Body of pancreas (tissue), 4 donors: ENCODE measurements around the gene MRFAP1L1. TPM values are rescaled to one million over a fixed set of nuclear protein-coding genes. Genes with fewer than 3 reads are reported as not detected.
A peak's percentile ranks its signal among the peaks of the same experiment; 100 is the strongest.

ENCODE experiments used
- ATAC-seq: fragments of 150-250 bp; one replicate; pipeline ENCODE4 v1.9.1; 2016
- DNase-seq, 4 donors: peaks; one replicate each; pipeline ENCODE4 v3.0.0-alpha.2; 2019
- H3K27ac ChIP-seq, 4 donors: fragments of 200-600 bp; sonication (generic); 1 replicate in 3 of 4; 2 replicates in 1 of 4; pipeline versions ENCODE4 v1.5.1 to v1.6.1; 2016 to 2019; ENCODE audit warnings: mild to moderate bottlenecking in 1 of 4, mixed read lengths in 1 of 4, moderate library complexity in 1 of 4
- H3K27me3 ChIP-seq, 2 donors: fragments of 200-600 bp; sonication (generic); one replicate each; pipeline ENCODE4 v1.6.0; 2016; ENCODE audit warnings: mild to moderate bottlenecking in 1 of 2
- H3K36me3 ChIP-seq, 2 donors: fragments of 200-600 bp; sonication (generic); replicated peaks in 1 of 2; 2 replicates each; pipeline ENCODE4 v1.5.1; 2016; ENCODE audit warnings: low read depth in 2 of 2; ENCODE audit not compliant: insufficient read depth in 1 of 2
- H3K4me1 ChIP-seq: fragments of 200-600 bp; sonication (generic); one replicate; pipeline ENCODE4 v1.6.0; 2016
- H3K4me3 ChIP-seq, 2 donors: fragments of 200-600 bp; sonication (generic); 1 replicate in 1 of 2; 2 replicates in 1 of 2; pipeline ENCODE4 v1.5.1; 2016 to 2019
- H3K9me3 ChIP-seq, 3 donors: fragments of 200-600 bp; sonication (generic); 1 replicate in 2 of 3; 2 replicates in 1 of 3; pipeline ENCODE4 v1.5.1; 2016
- POLR2A ChIP-seq, 3 donors: fragments of 450-650 bp; IDR thresholded peaks; one replicate each; pipeline ENCODE4 v1.6.1; 2016; ENCODE audit warnings: antibody characterized with exemption in 3 of 3, mild to moderate bottlenecking in 2 of 3
- WGBS, 2 donors: methylation state at CpG; one replicate each; pipeline ENCODE4 v1.1.5; 2017; 5-methylcytosine and 5-hydroxymethylcytosine counted together
- intact Hi-C: fragments of 100-400 bp; cut with DNase I; formaldehyde crosslinking; loops from one replicate; pipeline ENCODE4 v1.15.1; 2023
- total RNA-seq, 2 donors: library from RNA; depleted of rRNA; stranded (reverse); fragments of >200 nt; gene quantifications; one replicate each; pipeline ENCODE4 v1.1.0, GENCODE V29; 2016
- TF ChIP-seq, protein P1 (sequence below), 7 experiments: fragments of 450-650 bp in 4 of 7; fragments of 200-600 bp in 3 of 7; sonication (generic) in 3 of 7; IDR thresholded peaks; one replicate each; pipeline ENCODE4 v1.5.1; 2016 to 2019; ENCODE audit warnings: antibody characterized with exemption in 7 of 7

Gene MRFAP1L1
- total RNA-seq, 2 donors from 2014 or later = 34.3 to 44.1 TPM

DNA sequence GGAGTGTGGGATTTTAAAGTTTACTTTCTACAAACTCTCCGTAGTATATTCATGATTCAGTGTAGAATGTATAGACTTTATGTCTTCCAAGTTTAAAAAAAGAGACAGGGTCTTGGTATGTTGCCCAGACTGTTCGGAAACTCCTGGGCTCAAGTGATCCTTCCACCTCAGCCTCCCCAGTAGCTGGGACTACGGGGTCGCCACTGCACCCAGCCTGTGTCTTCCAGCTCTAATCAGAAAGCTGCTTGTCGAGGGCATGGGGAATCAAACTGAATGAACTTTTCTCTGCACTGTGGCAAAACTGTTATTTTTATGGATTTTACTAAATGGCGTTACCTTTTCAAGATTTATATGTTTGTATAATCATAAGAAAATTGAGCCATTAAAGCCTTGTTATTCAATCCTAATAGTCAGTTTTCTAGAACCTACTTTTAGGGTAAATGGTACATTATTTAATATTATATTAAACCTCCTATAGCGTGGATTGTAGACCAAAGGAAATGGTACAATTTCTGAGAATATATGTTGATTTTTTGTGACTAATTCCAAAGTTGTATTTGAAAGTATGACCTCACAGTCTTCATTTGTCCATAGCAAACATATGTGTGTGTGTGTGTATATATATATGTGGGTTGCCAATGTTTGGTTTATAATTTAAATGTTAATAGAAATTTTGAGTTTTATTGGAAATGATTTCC lies 7.4 kb upstream of the MRFAP1L1 start:
- peak overlapping the region in 3 of 4 donors; percentile 84 to 94 (median 93) for H3K27ac ChIP-seq
- TF ChIP-seq, protein P1, sequence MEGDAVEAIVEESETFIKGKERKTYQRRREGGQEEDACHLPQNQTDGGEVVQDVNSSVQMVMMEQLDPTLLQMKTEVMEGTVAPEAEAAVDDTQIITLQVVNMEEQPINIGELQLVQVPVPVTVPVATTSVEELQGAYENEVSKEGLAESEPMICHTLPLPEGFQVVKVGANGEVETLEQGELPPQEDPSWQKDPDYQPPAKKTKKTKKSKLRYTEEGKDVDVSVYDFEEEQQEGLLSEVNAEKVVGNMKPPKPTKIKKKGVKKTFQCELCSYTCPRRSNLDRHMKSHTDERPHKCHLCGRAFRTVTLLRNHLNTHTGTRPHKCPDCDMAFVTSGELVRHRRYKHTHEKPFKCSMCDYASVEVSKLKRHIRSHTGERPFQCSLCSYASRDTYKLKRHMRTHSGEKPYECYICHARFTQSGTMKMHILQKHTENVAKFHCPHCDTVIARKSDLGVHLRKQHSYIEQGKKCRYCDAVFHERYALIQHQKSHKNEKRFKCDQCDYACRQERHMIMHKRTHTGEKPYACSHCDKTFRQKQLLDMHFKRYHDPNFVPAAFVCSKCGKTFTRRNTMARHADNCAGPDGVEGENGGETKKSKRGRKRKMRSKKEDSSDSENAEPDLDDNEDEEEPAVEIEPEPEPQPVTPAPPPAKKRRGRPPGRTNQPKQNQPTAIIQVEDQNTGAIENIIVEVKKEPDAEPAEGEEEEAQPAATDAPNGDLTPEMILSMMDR (IDR thresholded peaks at IDR 0.05) = no peak
- TF ChIP-seq POLR2A (IDR thresholded peaks at IDR 0.05) = no peak
- no peaks in the 10 kb centered on the region for H3K9me3 ChIP-seq
- intact Hi-C loops = no loop called here
- ATAC-seq (no peak), DNase-seq (no peak)
- whole genome bisulfite sequencing, 2 donors = 18 to 32% methylated on average over 7 of the region's 7 CpGs
- H3K27me3 ChIP-seq = no peaks in the 10 kb centered on the region
- H3K36me3 ChIP-seq = no peaks in the 10 kb centered on the region
- peaks cover 27% of the 10 kb centered on the region for H3K4me1 ChIP-seq
- H3K4me3 ChIP-seq = peak overlapping the region; percentile 37 to 81

DNA sequence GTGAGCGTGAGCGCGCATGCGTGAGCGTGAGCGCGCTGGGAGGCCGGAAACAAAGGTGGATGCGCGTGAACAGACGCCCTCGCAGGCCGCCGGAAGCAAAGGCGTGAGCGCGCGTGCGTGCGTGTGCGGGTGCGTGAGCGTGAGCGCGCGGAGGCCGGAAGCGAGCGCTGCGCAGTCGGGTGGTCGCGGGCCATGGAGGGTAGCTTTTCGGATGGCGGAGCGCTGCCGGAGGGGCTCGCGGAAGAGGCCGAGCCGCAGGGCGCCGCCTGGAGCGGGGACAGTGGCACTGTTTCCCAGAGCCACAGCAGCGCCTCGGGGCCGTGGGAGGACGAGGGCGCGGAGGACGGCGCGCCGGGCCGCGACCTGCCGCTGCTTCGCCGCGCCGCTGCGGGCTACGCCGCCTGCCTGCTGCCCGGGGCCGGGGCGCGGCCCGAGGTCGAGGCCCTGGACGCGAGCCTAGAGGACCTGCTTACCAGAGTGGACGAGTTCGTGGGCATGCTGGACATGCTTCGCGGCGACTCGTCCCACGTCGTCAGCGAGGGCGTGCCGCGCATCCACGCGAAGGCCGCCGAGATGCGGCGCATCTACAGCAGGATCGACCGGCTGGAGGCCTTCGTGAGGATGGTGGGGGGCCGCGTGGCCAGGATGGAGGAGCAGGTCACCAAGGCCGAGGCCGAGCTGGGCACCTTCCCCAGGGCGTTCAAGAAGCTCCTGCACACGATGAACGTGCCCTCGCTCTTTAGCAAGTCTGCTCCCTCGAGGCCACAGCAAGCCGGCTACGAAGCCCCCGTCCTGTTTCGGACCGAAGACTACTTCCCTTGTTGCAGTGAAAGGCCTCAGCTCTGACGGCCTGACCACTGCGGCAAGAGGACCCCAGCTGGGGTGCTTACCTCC lies 6.6 kb upstream of the MRFAP1L1 start, which contains the start of gene BLOC1S4:
TSS of gene BLOC1S4 (plus strand) at position 157 of the 894 bp plus-strand sequence. CDS start at position 193, 36 bp downstream.
- Histone ChIP-seq H3K4me1 (peaks cover 27% of the 10 kb centered on the region), H3K4me3 (peak within 1 kb of the TSS; percentile 37 to 81), H3K27me3 (no peaks in the 10 kb centered on the region), H3K9me3 (no peaks in the 10 kb centered on the region), H3K27ac (peak within 1 kb of the TSS; percentile 84 to 94 (median 93)), H3K36me3 (no peaks in the 10 kb centered on the region)
- WGBS, 2 donors = 0 to 1% methylated on average over 36 to 97 of the region's 109 CpGs
- DNase-seq (peak; percentile 86 to 90 (median 90)), ATAC-seq (peak; percentile 94)
- intact Hi-C loops = no loop called here
- TF ChIP-seq POLR2A (IDR thresholded peaks at IDR 0.05) = peak; percentile 74 to 82 (median 79)
- TF ChIP-seq, protein P1 (IDR thresholded peaks at IDR 0.05) = peak in 5 of 7 experiments; percentile 11 to 33 (median 27)

DNA sequence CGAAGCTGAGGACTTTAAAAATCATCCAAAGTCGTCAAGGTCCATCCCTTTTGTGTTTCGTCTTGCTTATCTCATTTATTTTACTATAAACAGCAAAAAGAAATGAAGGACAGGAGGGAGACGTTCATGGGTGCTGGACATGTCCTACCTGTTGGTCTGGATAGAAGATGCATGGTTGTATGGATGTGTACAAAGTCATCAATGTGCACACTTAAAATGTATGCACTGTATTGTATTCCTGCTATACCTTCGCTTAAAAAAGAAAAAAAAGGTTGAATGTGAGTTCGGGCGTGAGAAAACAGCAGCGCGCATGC lies 6.0 kb upstream of the MRFAP1L1 start:
- Histone ChIP-seq H3K4me3 (peak overlapping the region; percentile 37 to 81), H3K9me3 (no peaks in the 10 kb centered on the region), H3K27ac (peak overlapping the region in 3 of 4 donors; percentile 84 to 94 (median 93)), H3K27me3 (no peaks in the 10 kb centered on the region), H3K4me1 (peaks cover 28% of the 10 kb centered on the region), H3K36me3 (no peaks in the 10 kb centered on the region)
- no peak for DNase-seq
- TF ChIP-seq, protein P1 (IDR thresholded peaks at IDR 0.05) = no peak
- TF ChIP-seq POLR2A (IDR thresholded peaks at IDR 0.05) = no peak
- ATAC-seq = no peak
- intact Hi-C loops = no loop called here
- WGBS, 2 donors = 3 to 5% methylated on average over 9 of the region's 9 CpGs

DNA sequence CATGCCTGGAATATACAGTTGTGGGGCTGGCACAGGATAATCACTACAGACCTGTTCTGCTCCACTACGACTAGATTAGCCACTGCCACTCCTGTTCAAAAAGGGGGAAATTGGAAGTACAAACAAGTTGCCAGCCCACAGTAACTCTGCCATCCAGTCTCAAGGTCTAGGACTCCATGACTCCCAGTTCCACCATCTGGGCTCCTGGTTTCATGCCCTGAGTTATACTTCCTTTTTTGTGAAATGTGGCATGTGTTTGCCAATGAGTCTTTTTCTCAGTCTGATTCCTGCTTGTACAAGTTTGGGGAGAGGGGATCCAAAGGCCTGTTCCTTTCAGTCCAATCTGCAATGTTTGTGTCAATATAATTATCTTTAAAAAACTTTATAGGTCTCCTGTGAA lies 5.3 kb upstream of the MRFAP1L1 start:
- 88 to 94% methylated on average over 1 of the region's 1 CpG for WGBS, 2 donors
- no peaks in the 10 kb centered on the region for H3K27me3 ChIP-seq
- H3K27ac ChIP-seq = no peak overlapping the region

More for the DNA sequence above, 5.3 kb upstream of the MRFAP1L1 start:
- Histone ChIP-seq H3K4me1 (peaks cover 29% of the 10 kb centered on the region), H3K36me3 (no peaks in the 10 kb centered on the region), H3K4me3 (no peak overlapping the region), H3K9me3 (no peaks in the 10 kb centered on the region)
- DNase-seq = no peak
- ATAC-seq = no peak
- intact Hi-C loops = no loop called here
- TF ChIP-seq, protein P1 (IDR thresholded peaks at IDR 0.05) = no peak
- TF ChIP-seq POLR2A (IDR thresholded peaks at IDR 0.05) = no peak
